H1 (cell line): ENCODE data around the gene SLC6A2. TPM values are rescaled to one million over a fixed set of nuclear protein-coding genes. Genes with fewer than 3 reads are reported as not detected.

Experiments
- CHD7 ChIP-seq: fragments of 300-600 bp; sonication (generic); IDR thresholded peaks from 2 replicates; pipeline ENCODE4 v1.7.1; 2012; ENCODE audit warnings: low read length, moderate library complexity, mild to moderate bottlenecking, inconsistent platforms; ENCODE audit not compliant: insufficient replicate concordance
- polyA plus RNA-seq, 7 experiments: library from polyadenylated mRNA; depleted of rRNA in 3 of 7; stranded (reverse) in 5 of 7; unstranded in 2 of 7; fragments of >200 nt in 5 of 7; fragments of 200-250 nt in 2 of 7; gene quantifications; 1 replicate in 5 of 7; 2 replicates in 1 of 7; 4 replicates in 1 of 7; pipeline versions ENCODE4 v1.2.1 to v1.2.3, GENCODE V29; 2011 to 2013; ENCODE audit warnings: missing spikeins in 2 of 7, mixed read lengths in 2 of 7
- total RNA-seq: library from RNA; stranded (reverse); fragmentation: NEBNext Ultra II Directional; extraction: Animal tissue kit (Norgen Biotek cat#: 25700); gene quantifications from 2 replicates; pipeline ENCODE4 v1.2.1, GENCODE V29; 2021

Gene SLC6A2
- total and polyA plus RNA-seq, 2 of the 8 experiments (the other 6 are each of a cell fraction or from before 2014, with no cell fraction given): 0.35 TPM; not detected in 1

GRCh38 chr16:55706739-55707384 lies 51.1 kb downstream of the SLC6A2 start (continued):
- no peak for TF ChIP-seq CHD7
